ENCODE results near the gene CCDC73.

- TF ChIP-seq POLR2A (IDR thresholded peaks at IDR 0.05; ENCODE audit: low read depth, low read length) = no peak
- no peak for TF ChIP-seq POLR2AphosphoS5 (IDR thresholded peaks at IDR 0.05; ENCODE audit: low read depth, low read length)
- no peak for TF ChIP-seq TAF1 (IDR thresholded peaks at IDR 0.05; ENCODE audit: borderline replicate concordance, low read depth, low read length)
These were observed 44.2 kb upstream of the CCDC73 start for GRCh38 chr11:32838505-32839274.
